SK-N-MC (cell line): ENCODE results near the gene ARVCF.

ENCODE experiments used
- EZH2 ChIP-seq: fragments of 200-600 bp; sonication (generic); IDR thresholded peaks from one replicate; pipeline ENCODE4 v1.6.1; 2017; ENCODE audit warnings: antibody characterized with exemption
- POLR2AphosphoS5 ChIP-seq: IDR thresholded peaks from 2 replicates; pipeline ENCODE4 v1.6.1; 2012; ENCODE audit warnings: mild to moderate bottlenecking, low read depth, low read length, borderline replicate concordance

GRCh38 chr22:20060700-20061480, 44.3 kb upstream of the ARVCF start:
- no peak for TF ChIP-seq EZH2
- no peak for TF ChIP-seq POLR2AphosphoS5
